Raji (cell line): ENCODE results near the gene CACHD1.

ENCODE experiments used
- POLR2A ChIP-seq: IDR thresholded peaks from 2 replicates; pipeline ENCODE4 v1.6.1; 2011; ENCODE audit warnings: low read depth, low read length, control low read depth; ENCODE audit not compliant: insufficient read depth

CACHD1 gene

DNA sequence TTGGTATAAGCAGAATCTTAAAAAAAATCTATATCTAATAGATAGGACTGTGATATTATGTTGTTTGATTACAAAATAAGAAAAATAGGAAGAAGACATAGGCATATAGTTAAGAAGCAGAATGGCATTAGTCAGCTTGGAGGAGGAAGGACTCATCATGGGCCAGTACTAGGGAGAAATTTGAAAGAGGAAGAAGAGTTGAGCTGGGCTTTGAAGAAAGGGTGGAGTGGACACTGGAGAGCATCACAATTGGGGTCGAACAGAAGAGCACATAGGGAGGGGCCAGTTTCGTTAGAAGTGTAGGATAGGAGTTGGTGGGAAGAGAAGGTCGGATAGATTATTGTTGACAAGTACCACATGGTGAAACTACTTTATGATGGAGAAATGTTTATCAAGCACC is 129.3 kb downstream of the CACHD1 start:
- no peak for TF ChIP-seq POLR2A

DNA sequence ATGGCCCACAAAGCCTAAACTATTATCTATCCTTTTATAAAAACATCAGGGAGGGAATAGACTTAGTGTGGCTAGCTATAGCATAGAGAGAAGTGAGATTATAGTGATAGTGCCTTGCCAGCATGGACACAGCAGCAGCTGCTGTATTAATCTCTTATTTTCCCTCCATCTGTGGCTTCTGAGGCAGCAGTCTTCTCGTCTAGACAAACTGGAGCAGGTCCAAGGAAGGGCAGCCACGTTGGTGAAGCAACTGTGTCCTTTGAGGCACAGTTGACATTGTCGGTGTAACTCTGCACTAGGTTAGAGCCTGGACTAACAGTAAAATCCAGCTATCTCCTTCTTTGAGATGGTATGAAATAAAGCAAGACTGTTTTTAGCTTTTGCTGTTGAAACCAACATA is 131.3 kb downstream of the CACHD1 start:
- no peak for TF ChIP-seq POLR2A

DNA sequence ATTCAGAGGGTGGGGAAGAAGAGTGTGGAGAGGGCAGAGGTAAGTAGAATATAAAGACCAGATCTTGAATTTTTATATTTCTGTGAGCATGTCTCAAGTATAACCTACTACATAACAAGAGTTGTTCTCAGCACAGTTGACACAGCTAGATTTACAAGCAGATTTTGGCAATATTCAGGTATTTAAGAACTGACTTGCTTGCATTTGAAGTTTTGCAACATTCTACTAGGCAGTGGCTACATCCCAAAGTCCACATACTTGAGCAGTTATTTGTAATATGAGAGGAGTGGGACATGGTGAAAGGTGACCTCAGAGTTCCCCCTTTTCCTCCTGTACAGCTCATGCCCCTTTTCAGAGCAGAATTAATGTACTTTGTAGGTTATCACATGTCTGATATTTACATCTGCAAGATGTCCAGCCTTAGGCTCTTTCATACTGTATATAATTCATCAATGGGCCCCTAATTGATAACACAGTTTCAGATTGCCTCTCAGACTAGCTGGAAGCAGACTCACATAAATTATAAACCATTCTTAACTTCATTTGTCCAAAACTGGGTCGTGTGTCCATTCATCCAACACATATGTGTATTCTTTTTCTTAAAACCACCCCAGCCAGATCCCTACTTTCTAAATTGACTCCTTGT is 138.2 kb downstream of the CACHD1 start:
- no peak for TF ChIP-seq POLR2A

DNA sequence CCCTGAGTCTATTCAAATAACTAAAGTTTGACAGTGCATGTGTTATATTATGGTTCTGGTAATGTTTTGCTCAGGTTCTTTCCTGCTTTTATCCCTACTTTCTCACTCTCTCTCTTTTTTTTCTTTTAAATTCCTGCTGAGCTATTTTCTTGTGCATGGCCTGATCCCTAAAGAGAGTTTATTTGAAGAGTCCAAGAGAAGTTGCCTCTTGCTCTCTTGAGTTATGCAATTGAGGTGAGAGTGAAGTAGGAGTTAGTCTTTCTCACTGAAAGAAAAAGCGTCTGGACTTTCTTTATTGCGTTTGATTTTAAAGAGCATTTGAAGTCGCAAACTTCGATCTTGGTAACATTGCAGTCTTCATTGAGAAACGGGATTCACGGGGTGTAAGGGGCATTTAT is 138.7 kb downstream of the CACHD1 start:
- TF ChIP-seq POLR2A: no peak

DNA sequence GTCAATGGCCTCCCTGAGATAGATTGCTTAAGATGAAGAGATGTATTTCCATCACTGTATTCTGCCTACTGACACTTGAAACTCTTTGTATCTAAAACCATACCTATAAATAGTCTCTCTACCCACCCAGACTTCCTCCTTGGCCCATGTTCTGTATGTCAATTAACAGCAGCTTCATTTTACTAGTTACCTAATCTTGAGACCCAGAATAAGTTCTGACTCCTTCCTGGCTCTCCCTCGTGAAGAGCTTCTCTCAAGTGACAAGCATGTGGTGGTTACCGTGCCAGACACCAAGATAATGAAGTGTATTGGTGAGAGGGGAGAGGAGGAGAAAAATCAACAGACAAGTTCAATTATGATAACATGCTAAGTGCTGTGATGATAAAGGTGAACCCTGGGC is 146.1 kb downstream of the CACHD1 start:
- no peak for TF ChIP-seq POLR2A

DNA sequence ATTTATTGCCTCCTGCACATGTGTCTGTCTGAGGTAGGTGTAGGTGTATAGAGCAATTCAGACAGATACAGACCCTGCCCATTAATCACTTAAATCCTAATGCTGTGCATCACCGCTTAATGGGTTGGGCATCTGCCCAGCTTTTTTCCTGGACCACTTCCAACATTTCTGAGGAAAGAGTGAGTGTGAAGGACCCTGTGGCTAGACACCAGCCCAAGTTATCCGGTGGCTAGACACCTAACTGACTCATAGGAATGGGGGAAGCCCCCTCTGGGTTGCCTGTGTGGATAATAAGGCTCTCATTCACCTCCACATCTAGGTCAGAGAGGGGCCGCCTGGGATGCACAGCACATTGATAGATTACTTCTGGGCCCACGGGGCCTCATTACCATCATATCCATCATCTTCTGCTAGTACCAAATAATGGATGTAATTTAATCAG is 153.8 kb downstream of the CACHD1 start:
- no peak for TF ChIP-seq POLR2A

DNA sequence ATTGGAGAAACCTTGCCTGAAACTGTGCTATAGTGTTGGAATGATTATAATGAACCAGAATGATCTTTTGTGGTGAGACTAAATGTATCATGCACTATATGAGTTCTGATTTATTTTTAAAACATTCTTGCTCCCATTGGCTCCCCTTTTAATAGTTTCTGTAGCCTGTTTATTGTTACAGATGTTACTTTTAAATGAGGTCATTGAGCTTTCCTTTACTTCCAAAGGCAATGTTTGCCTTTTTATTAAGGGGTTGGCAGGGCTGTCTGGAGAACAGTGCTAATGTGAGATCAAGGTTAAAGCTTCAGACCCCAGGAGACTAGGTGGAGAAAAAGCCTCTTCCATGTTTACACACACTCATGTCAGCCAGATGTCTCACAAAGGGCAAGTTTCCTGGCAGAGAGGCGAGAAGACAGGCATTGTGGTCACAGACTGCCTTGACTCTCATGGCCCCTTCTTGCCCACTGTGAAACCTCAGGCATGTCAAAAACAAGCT is 154.3 kb downstream of the CACHD1 start:
- TF ChIP-seq POLR2A: no peak

DNA sequence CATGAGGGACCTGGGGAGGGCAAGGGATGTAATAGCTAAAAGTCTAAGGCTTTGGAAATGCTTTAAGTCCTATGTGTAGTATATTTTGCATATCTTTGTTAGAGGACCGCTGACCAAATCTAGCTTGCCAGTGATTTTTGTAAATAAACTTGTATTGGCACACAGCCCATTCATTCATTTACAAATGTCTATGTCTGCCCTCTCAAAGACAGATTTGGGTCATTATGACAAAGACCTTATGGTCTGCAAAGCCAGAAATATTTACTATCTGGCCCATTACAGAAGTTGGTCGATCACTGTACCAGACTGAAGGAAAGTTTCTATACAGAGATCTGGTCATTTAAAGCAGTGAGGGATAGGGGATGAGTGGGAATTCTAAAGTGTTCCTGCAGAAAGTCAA is 154.9 kb downstream of the CACHD1 start:
- TF ChIP-seq POLR2A: no peak

DNA sequence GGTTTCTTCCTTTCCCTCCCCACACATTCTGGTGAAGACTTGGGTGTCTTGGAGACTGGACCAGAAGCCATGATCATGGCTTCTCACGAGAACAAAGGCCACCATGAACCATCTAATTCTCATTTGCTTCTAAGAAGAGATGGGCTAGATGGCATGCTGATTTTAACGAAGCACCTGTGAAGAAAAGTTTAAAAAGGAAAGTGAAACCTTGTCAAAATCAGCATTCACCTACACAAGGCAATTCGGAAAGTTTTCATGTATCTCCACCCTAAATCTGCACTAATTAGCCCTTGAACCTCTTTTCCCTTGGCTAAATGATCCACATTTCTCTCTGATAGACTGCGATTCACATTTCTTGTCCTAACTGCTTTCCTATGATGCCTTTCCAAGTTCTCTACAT is 160.7 kb downstream of the CACHD1 start:
- no peak for TF ChIP-seq POLR2A

DNA sequence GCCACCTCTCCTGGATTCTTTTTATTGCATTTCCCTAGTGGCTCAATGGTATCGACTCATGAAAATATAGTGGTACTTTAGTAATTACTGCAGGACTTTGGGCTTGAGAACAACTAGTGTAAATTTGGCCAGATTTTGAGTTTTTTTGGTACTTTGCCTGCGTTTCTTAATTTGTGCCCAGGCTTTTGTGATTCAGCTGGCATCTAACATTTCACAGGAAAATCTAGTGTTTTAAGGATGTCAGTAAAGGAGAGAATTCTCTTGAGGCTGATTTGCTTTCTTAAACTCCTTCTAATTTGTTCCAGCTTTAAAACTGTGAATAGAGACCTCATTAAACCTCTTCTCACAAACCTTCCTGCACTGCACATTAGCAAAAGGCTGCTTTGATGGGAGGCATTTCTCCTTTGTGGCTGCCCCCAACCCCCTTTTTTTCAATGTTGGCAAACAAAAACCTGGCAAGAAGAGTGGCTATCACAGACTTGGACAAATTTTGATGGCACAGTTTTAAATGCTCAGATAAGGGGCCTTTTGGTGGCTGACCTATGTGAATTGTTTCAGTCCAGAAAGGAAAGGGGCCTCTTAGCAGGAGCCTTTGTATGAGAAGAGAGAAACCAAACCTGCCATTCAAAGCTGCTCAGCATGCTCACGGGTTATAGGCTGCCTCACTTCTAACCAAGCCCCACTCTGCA is 161.6 kb downstream of the CACHD1 start:
- no peak for TF ChIP-seq POLR2A

DNA sequence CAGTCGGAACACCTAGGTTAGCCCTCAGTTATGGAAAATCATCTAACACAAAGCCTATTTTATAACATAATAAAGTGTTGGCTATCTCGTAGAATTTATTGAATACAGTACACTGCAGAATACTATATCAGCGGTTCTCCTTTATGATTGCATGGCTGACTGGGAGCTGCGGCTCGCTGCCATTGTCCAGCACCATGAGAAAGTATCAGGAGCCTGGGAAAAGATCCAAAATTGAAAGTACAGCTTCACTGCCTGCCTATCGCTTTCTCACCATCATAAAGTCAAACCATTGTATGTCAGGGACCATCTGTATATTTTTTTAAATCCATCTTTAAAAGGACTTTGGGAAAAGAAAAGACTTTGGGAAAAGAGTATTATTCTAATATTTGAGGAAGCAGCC is 163.0 kb downstream of the CACHD1 start:
- TF ChIP-seq POLR2A: no peak

DNA sequence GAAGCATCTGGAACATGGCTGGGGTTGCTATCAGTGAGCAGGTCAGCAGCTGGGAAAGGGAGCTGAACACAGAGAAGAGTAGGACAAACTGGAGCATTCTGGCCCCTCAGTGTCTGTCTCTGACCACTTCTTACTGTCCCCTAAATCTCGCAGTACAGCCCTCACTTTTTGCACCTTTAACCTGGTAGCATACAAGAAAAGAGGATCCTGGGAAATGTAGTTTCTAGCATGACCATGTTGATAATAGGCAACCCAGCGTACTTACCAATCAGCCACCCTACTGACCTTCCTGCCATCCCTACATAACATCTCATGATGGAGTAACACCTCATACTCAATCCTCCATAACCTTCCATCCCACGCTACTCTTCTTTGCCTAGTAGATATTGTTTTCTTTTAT is 175.8 kb downstream of the CACHD1 start:
- TF ChIP-seq POLR2A: no peak

DNA sequence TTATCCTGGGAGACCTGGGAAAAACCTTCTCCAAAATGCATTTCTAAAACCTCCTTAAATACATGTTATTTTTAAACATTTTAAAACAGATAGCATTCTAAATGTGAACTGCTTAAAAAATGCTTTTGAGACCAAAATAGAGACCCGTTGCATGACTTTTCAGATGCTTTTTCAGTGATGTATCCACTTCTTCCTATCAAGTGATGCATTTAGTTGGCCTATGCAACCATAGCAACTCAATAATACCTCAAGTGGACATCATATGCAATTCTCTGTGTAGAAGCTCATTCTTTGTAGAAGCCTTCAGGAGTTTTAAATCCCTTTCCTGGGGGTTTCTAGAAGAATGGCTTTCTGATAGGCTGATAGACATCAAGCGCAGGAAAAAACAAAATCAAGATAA is 180.5 kb downstream of the CACHD1 start:
- TF ChIP-seq POLR2A: no peak

DNA sequence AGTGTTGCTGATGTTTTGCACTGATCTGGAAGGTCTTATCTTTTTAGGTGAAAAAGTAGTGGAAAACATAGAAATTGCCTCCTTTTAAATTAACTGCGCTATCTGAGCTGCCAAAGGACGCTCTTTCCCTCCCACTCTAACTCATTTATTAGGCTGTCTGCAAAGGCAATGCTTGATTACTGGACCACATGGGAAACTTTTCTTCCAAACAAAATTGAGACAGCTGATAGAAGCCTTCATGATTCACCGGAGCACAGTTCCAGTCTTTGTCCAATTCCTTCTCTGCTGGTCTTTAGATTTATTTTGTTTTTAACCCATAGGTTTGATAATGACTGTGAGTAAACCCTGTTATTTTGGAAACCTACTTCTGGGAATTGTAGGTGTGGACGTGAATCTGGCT is 181.9 kb downstream of the CACHD1 start:
- TF ChIP-seq POLR2A: no peak

DNA sequence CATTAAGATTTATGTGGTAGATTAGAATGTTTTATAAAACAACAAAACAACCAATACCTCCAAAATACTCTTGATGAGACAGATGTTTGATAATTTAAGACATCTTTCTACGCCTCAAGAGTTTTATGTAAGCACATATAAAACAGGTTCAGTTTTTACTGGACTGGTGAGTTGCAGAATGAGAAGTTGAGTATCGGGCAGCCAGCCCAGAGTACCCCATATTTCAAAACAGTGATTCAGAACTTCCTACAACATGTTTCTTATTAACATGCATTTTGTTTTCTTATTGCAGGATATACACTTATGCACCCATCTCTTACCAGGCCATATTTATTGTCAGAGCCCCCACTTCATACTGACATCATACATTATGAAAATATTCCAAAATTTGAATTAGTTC is 183.5 kb downstream of the CACHD1 start:
- no peak for TF ChIP-seq POLR2A

DNA sequence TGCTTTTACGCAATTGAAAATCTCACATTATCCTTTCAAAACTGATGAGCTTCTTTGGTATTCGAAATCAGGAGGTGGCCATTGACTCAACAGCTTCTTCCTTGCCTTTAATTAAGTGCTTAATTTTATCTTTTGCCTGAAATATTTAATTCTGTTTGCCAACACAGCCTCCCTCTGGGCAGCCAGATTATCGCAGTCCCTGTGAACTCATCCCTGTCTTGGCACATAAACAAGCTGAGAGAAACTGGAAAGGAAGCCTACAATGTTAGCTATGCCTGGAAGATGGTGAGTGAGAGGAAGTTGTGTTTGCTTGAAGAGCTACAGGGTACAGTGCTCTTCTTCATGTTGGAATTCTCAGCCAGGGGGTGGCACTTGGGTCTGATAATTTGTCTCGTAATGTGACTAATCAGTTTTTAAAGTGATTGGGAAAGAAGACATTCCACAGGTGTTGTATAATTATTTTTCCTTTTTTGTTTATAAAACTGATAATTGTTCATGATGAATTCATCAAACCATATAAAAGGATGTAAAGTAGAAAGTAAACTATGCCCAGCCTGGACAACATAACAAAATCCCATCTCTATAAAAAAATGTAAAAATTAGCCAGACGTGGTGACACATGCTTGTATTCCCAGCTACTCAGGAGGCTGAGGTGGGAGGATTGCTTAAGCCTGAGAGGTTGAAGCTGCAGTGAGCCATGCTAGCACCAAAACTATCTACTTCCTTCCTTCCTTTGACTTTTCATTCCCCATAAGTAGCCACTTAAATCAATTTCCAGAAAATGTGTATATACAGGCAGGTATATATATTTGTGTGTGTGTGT is 184.8 kb downstream of the CACHD1 start:
- TF ChIP-seq POLR2A: no peak
